ENCODE data around the gene GULP1.
A peak's percentile ranks its signal among the peaks of the same experiment; 100 is the strongest.
"Not testable (repeated sequence)": the region's sequence is repeated elsewhere in the genome, so short reads cannot be mapped to it uniquely, and the experiment has no call there.

GULP1 gene

DNA sequence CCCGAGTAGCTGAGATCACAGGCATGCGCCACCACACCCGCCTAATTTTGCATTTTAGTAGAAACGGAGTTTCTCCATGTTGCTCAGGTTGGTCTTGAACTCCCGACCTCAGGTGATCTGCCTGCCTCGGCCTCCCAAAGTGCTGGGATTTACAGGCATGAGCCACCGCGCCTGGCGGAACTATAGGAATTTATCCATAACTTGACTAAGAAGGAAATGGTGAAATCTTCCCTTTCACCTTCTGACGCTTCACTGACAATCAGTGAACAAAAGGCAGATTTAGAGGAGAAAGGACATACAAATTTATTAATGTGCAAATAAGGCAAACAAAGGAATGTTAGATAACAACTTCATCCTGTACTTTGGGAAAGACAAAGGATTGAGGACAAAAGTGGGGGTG lies 15.4 kb upstream of the GULP1 start:
- TF ChIP-seq, protein P1, sequence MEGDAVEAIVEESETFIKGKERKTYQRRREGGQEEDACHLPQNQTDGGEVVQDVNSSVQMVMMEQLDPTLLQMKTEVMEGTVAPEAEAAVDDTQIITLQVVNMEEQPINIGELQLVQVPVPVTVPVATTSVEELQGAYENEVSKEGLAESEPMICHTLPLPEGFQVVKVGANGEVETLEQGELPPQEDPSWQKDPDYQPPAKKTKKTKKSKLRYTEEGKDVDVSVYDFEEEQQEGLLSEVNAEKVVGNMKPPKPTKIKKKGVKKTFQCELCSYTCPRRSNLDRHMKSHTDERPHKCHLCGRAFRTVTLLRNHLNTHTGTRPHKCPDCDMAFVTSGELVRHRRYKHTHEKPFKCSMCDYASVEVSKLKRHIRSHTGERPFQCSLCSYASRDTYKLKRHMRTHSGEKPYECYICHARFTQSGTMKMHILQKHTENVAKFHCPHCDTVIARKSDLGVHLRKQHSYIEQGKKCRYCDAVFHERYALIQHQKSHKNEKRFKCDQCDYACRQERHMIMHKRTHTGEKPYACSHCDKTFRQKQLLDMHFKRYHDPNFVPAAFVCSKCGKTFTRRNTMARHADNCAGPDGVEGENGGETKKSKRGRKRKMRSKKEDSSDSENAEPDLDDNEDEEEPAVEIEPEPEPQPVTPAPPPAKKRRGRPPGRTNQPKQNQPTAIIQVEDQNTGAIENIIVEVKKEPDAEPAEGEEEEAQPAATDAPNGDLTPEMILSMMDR (IDR thresholded peaks at IDR 0.05; ENCODE audit: unreplicated experiment in 3 of 3): no peak
- H3K4me3 Mint-ChIP-seq: no peak overlapping the region
- H3K4me1 Mint-ChIP-seq: no peaks in the 10 kb centered on the region
- no peaks in the 10 kb centered on the region for H3K36me3 Mint-ChIP-seq (ENCODE audit: low read depth)
- no peaks in the 10 kb centered on the region for H3K27me3 Mint-ChIP-seq (ENCODE audit: low read depth)
- no peak overlapping the region for H3K27ac Mint-ChIP-seq
- H3K9me3 Mint-ChIP-seq: no peaks in the 10 kb centered on the region

DNA sequence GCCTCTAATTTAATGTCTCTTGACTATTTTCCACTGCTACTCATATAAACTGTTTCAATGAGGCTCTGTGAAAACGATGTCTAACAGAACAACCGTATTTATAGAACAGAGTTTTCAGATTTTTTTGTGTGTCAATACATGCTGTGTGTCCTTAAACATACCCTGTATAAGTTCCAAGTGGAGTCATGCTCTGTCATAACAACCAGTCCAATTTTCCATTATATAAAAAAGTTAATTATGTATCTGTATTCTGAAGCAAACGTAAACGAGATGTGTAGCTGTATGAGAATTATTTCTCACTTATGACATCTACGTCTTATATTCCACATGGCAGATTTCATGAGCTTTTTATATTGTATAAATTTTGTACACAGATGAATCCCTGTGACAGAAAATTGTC lies 13.9 kb upstream of the GULP1 start:
- Mint-ChIP-seq H3K27ac (no peak overlapping the region), H3K9me3 (peaks cover 2% of the 10 kb centered on the region), H3K4me1 (no peaks in the 10 kb centered on the region), H3K36me3 (ENCODE audit: low read depth) (no peaks in the 10 kb centered on the region), H3K4me3 (no peak overlapping the region), H3K27me3 (ENCODE audit: low read depth) (no peaks in the 10 kb centered on the region)
- TF ChIP-seq, protein P1 (IDR thresholded peaks at IDR 0.05; ENCODE audit: unreplicated experiment in 3 of 3): no peak

- TF ChIP-seq, protein P1 (IDR thresholded peaks at IDR 0.05; ENCODE audit: unreplicated experiment in 3 of 3): no peak
- H3K4me3 Mint-ChIP-seq: peak overlapping the region in 1 of 3 experiments; percentile 16
- peaks cover 4% of the 10 kb centered on the region for H3K9me3 Mint-ChIP-seq
- no peak overlapping the region for H3K27ac Mint-ChIP-seq
- H3K4me1 Mint-ChIP-seq: no peaks in the 10 kb centered on the region
- H3K36me3 Mint-ChIP-seq (ENCODE audit: low read depth): no peaks in the 10 kb centered on the region
- H3K27me3 Mint-ChIP-seq (ENCODE audit: low read depth): no peaks in the 10 kb centered on the region
Measured at GRCh38 chr2:188278388-188279092, 13.1 kb upstream of the GULP1 start.

DNA sequence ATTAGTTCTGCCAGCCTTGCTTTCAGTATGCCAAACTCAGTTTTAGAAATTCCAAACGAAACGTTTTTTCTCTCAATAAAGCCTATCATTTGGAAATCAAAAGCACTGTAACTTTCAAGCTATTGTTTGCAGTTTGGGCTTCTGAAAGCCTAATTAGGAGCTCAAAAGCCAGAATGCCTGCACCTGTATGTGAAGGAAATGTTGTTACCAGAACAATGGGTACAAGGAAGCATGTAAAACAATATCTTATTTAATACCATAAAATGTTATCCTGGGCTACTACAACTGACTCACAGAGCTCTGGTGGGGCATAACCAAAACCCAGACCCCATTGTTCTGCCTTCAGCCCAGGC lies 12.6 kb upstream of the GULP1 start:
- Mint-ChIP-seq H3K4me1 (no peaks in the 10 kb centered on the region), H3K9me3 (peaks cover 4% of the 10 kb centered on the region), H3K27me3 (ENCODE audit: low read depth) (no peaks in the 10 kb centered on the region), H3K27ac (no peak overlapping the region), H3K4me3 (no peak overlapping the region), H3K36me3 (ENCODE audit: low read depth) (no peaks in the 10 kb centered on the region)
- TF ChIP-seq, protein P1 (IDR thresholded peaks at IDR 0.05; ENCODE audit: unreplicated experiment in 3 of 3): no peak

DNA sequence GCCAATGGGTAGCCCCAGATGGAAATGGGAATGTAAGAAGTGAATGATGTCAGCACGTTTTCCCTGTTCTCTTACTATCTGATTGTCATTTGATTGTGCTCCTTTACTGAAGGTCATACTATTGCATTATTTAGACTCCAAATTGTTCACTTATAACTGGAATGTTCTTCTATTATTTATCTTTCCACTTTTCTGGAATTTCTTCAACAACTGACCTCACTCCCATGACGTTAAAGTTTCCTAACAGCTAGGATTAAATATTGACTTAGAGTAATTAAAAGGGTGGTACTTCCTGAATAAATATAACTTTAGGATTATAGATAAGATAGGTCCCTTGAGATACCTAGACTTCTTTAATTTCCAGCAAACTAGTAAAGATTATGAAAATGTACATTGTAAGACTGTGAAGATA lies 10.9 kb upstream of the GULP1 start:
- Mint-ChIP-seq H3K4me3 (no peak overlapping the region), H3K4me1 (no peaks in the 10 kb centered on the region), H3K36me3 (ENCODE audit: low read depth) (no peaks in the 10 kb centered on the region), H3K9me3 (peaks cover 7% of the 10 kb centered on the region), H3K27me3 (ENCODE audit: low read depth) (no peaks in the 10 kb centered on the region), H3K27ac (no peak overlapping the region)
- TF ChIP-seq, protein P1 (IDR thresholded peaks at IDR 0.05; ENCODE audit: unreplicated experiment in 3 of 3): no peak

DNA sequence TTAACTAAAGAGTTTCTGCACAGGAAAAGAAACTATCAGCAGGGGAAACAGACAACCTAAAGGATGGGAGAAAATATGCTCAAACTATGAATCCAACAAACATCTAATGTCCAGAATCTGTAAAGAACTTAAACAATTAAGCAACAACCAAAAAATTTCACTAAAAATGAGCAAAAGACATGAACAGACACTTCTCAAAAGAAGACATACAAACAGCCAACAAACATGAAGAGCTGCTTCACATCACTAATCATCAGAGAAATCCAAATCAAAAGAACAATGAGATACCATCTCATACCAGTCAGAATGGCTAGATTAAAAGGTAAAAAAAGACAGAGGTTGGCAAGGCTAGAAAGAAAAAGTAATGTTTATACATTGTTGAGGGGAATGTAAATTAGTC lies 8.8 kb upstream of the GULP1 start:
- Mint-ChIP-seq H3K9me3 (peaks cover 13% of the 10 kb centered on the region), H3K4me1 (no peaks in the 10 kb centered on the region), H3K4me3 (no peak overlapping the region), H3K36me3 (ENCODE audit: low read depth) (no peaks in the 10 kb centered on the region), H3K27ac (no peak overlapping the region), H3K27me3 (ENCODE audit: low read depth) (no peaks in the 10 kb centered on the region)
- TF ChIP-seq, protein P1 (IDR thresholded peaks at IDR 0.05; ENCODE audit: unreplicated experiment in 3 of 3): no peak

DNA sequence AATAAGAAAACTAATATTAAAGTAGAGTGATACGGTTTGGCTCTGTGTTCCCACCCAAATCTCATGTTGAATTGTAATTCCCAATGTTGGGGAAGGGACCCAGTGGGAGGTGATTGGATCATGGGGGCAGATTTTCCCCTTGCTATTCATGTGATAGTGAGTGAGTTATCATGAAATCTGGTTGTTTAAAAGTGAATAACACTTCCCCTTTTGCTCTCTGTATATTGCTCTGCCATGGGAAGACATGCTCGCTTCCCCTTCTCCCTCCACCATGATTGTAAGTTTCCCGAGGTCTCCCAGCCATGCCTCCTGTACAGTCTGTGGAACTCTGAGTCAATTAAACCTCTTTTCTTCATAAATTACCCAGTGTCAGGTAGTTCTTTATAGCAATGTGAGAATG lies 7.4 kb upstream of the GULP1 start:
- H3K27ac Mint-ChIP-seq; H3K27me3 Mint-ChIP-seq (ENCODE audit: low read depth); H3K4me1 Mint-ChIP-seq; H3K36me3 Mint-ChIP-seq (ENCODE audit: low read depth); H3K4me3 Mint-ChIP-seq: not testable (repeated sequence)
- peaks cover 14% of the 10 kb centered on the region for H3K9me3 Mint-ChIP-seq

Measured in nephron (organoid).